RWPE2 (cell line): Measurements from ENCODE around the gene EVL.

ENCODE experiments used
- ATAC-seq: fragments of 200-7000 bp; cut with Tn5 transposase; 3 replicates; pipeline ENCODE4 v1.9.1; 2021; ENCODE audit warnings: low read depth
- DNase-seq: peaks from one replicate; pipeline ENCODE4 v3.0.0-alpha.2; 2020; ENCODE audit warnings: low spot score
- H3K27ac ChIP-seq: fragments of 450-650 bp; 2 replicates; pipeline ENCODE4 v1.5.1; 2017; ENCODE audit warnings: mild to moderate bottlenecking; ENCODE audit not compliant: poor library complexity, severe bottlenecking
- H3K27me3 ChIP-seq: fragments of 250-450 bp; sonication (Bioruptor Pico); 2 replicates; pipeline ENCODE4 v1.5.1; 2021; ENCODE audit warnings: mild to moderate bottlenecking, moderate library complexity; ENCODE audit not compliant: insufficient read depth, poor library complexity, severe bottlenecking
- H3K36me3 ChIP-seq: fragments of 250-450 bp; sonication (Bioruptor Pico); 2 replicates; pipeline ENCODE4 v1.5.1; 2020; ENCODE audit warnings: low read depth, mild to moderate bottlenecking, moderate library complexity
- H3K4me1 ChIP-seq: fragments of 250-450 bp; sonication (Bioruptor Pico); 2 replicates; pipeline ENCODE4 v1.5.1; 2021; ENCODE audit warnings: mild to moderate bottlenecking, moderate library complexity; ENCODE audit not compliant: insufficient read depth, poor library complexity, severe bottlenecking
- H3K4me3 ChIP-seq: fragments of 250-450 bp; sonication (Bioruptor Pico); 2 replicates; pipeline ENCODE4 v1.5.1; 2021; ENCODE audit warnings: mild to moderate bottlenecking, moderate library complexity; ENCODE audit not compliant: severe bottlenecking
- H3K9me3 ChIP-seq: fragments of 250-450 bp; sonication (Bioruptor Pico); 2 replicates; pipeline ENCODE4 v1.5.1; 2021; ENCODE audit warnings: mild to moderate bottlenecking, moderate library complexity; ENCODE audit not compliant: severe bottlenecking
- CTCF ChIP-seq: fragments of 450-650 bp; IDR thresholded peaks from one replicate; pipeline ENCODE4 v1.5.1; 2017; ENCODE audit warnings: mild to moderate bottlenecking, moderate library complexity; ENCODE audit not compliant: poor library complexity, severe bottlenecking

The EVL gene

GRCh38 chr14:100129161-100129589 lies 64.0 kb downstream of the EVL start:
- Histone ChIP-seq H3K27ac (no peak overlapping the region), H3K4me3 (no peak overlapping the region), H3K36me3 (peaks cover 3% of the 10 kb centered on the region; the same call in 1 of the 2 replicates), H3K4me1 (no peaks in the 10 kb centered on the region), H3K27me3 (no peaks in the 10 kb centered on the region), H3K9me3 (no peaks in the 10 kb centered on the region)
- no peak for TF ChIP-seq CTCF
- ATAC-seq (no peak), DNase-seq (no peak)

GRCh38 chr14:100130521-100130920 lies 65.3 kb downstream of the EVL start:
- Histone ChIP-seq H3K4me1 (no peaks in the 10 kb centered on the region), H3K4me3 (no peak overlapping the region), H3K9me3 (no peaks in the 10 kb centered on the region), H3K27me3 (no peaks in the 10 kb centered on the region), H3K27ac (no peak overlapping the region), H3K36me3 (peaks cover 3% of the 10 kb centered on the region; the same call in 1 of the 2 replicates)
- no peak for ATAC-seq
- DNase-seq = no peak
- TF ChIP-seq CTCF = no peak

GRCh38 chr14:100131181-100131580 lies 66.0 kb downstream of the EVL start:
- no peak for TF ChIP-seq CTCF
- no peak overlapping the region for H3K4me3 ChIP-seq
- no peak overlapping the region for H3K27ac ChIP-seq
- H3K36me3 ChIP-seq = peaks cover 3% of the 10 kb centered on the region; the same call in 1 of the 2 replicates
- no peaks in the 10 kb centered on the region for H3K9me3 ChIP-seq
- H3K4me1 ChIP-seq = no peaks in the 10 kb centered on the region
- no peak for ATAC-seq
- DNase-seq = no peak
- H3K27me3 ChIP-seq = no peaks in the 10 kb centered on the region

GRCh38 chr14:100132161-100132902 lies 67.1 kb downstream of the EVL start:
- Histone ChIP-seq H3K27ac (no peak overlapping the region), H3K9me3 (no peaks in the 10 kb centered on the region), H3K27me3 (no peaks in the 10 kb centered on the region), H3K4me3 (no peak overlapping the region), H3K4me1 (no peaks in the 10 kb centered on the region), H3K36me3 (peaks cover 3% of the 10 kb centered on the region; the same call in 1 of the 2 replicates)
- DNase-seq = no peak
- ATAC-seq = no peak
- no peak for TF ChIP-seq CTCF

GRCh38 chr14:100132903-100133510 lies 67.8 kb downstream of the EVL start:
- H3K36me3 ChIP-seq = peaks cover 3% of the 10 kb centered on the region; the same call in 1 of the 2 replicates
- H3K27me3 ChIP-seq = no peaks in the 10 kb centered on the region
- no peak for ATAC-seq
- no peak for DNase-seq
- TF ChIP-seq CTCF = no peak
- no peak overlapping the region for H3K27ac ChIP-seq
- no peaks in the 10 kb centered on the region for H3K4me1 ChIP-seq
- no peak overlapping the region for H3K4me3 ChIP-seq
- no peaks in the 10 kb centered on the region for H3K9me3 ChIP-seq
